GM21528 (cell line): Measurements from ENCODE around the gene CPM.

Experiments
- ATAC-seq: cut with Tn5 transposase; IDR thresholded peaks from one replicate; pipeline ENCODE4 v1.9.1; 2021; ENCODE audit warnings: mild to moderate bottlenecking, moderate library complexity; ENCODE audit not compliant: unreplicated experiment, low FRiP score

The CPM gene

GRCh38 chr12:68932961-68933893 lies at the start of gene CPM:
CPM (minus strand) TSS chr12:68933171; CDS start chr12:68932837, 334 bp downstream.
- ATAC-seq, result peak; percentile 93

GRCh38 chr12:68981516-68981915 lies 48.5 kb upstream of the CPM start:
- no peak for ATAC-seq

- ATAC-seq, result no peak
Observed at GRCh38 chr12:68980476-68981212, 47.7 kb upstream of the CPM start.

GRCh38 chr12:68978678-68979077 lies 45.7 kb upstream of the CPM start:
- no peak for ATAC-seq

- ATAC-seq, result no peak
Observed at GRCh38 chr12:68977909-68978610, 45.1 kb upstream of the CPM start.

GRCh38 chr12:68977335-68977734 lies 44.4 kb upstream of the CPM start:
- ATAC-seq, result no peak

- ATAC-seq, result no peak
Observed at GRCh38 chr12:68976395-68976841, 43.4 kb upstream of the CPM start.

GRCh38 chr12:68975811-68976210 lies 42.8 kb upstream of the CPM start:
- no peak for ATAC-seq

GRCh38 chr12:68972595-68972994 lies 39.6 kb upstream of the CPM start:
- ATAC-seq, result no peak

GRCh38 chr12:68971404-68971803 lies 38.4 kb upstream of the CPM start:
- ATAC-seq, result no peak

- no peak for ATAC-seq
Observed at GRCh38 chr12:68970951-68971350, 38.0 kb upstream of the CPM start.

GRCh38 chr12:68970306-68970705 lies 37.3 kb upstream of the CPM start:
- no peak for ATAC-seq

- ATAC-seq, result no peak
Observed at GRCh38 chr12:68967046-68967445, 34.1 kb upstream of the CPM start.

- no peak for ATAC-seq
Observed at GRCh38 chr12:68963856-68964745, 31.1 kb upstream of the CPM start.

- ATAC-seq, result no peak
Observed at GRCh38 chr12:68962877-68963855, 30.2 kb upstream of the CPM start.

- no peak for ATAC-seq
Observed at GRCh38 chr12:68959891-68960464, 27.0 kb upstream of the CPM start.

- ATAC-seq, result no peak
Observed at GRCh38 chr12:68959143-68959858, 26.3 kb upstream of the CPM start.

GRCh38 chr12:68958322-68958721 lies 25.4 kb upstream of the CPM start:
- ATAC-seq, result peak; percentile 85
